Measurements from ENCODE around the gene PPP1R1C. TPM values are rescaled to one million over a fixed set of nuclear protein-coding genes. Genes with fewer than 3 reads are reported as not detected.

The PPP1R1C gene
- total RNA-seq, 1 donor = 0.36 TPM

DNA sequence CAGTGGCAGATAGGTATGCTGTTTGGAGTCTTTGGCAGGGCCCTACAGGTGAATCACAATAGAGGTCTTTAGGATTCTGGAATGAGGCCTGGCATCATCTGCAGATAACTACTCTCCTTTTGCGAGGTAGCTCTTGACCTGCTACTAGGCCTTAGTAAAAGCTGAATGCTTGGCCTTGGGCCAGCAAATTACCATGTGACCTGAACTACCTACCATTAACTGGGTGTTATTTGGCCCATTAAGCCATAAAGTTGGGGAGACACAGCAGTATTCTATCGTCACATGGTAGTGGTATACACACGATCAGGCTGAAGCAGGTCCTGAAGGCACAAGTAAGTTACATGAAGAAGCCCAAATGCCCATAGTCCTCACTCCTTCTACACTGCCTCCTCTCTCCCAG lies 178.2 kb downstream of the PPP1R1C start:
- TF ChIP-seq CTCF (IDR thresholded peaks at IDR 0.05; ENCODE audit: extremely low read depth, low read depth, low read length) = no peak
- peaks cover 2% of the 10 kb centered on the region for H3K4me1 ChIP-seq (ENCODE audit: insufficient read depth, low read length)
- H3K36me3 ChIP-seq (ENCODE audit: insufficient read depth, low read length) = no peaks in the 10 kb centered on the region
- no peaks in the 10 kb centered on the region for H3K27me3 ChIP-seq (ENCODE audit: insufficient read depth, low read length)
- H4K20me1 ChIP-seq (ENCODE audit: insufficient read depth, low read length) = no peaks in the 10 kb centered on the region
- no peak overlapping the region for H3K27ac ChIP-seq (ENCODE audit: low read depth, low read length)
- no peak for DNase-seq (ENCODE audit: insufficient read length, low spot score, missing footprints)
- no peak overlapping the region for H3K4me2 ChIP-seq (ENCODE audit: insufficient read depth, low read length)
- H2AFZ ChIP-seq (ENCODE audit: low read length) = no peak overlapping the region
- H3K79me2 ChIP-seq (ENCODE audit: insufficient read depth, low read length) = no peaks in the 10 kb centered on the region
- no peaks in the 10 kb centered on the region for H3K9me3 ChIP-seq (ENCODE audit: low read depth, low read length)
- no peak overlapping the region for H3K4me3 ChIP-seq (ENCODE audit: insufficient read depth, low read length)

GRCh38 chr2:182164686-182165085 lies 179.0 kb downstream of the PPP1R1C start:
- Histone ChIP-seq H3K27ac (ENCODE audit: low read depth, low read length) (no peak overlapping the region), H4K20me1 (ENCODE audit: insufficient read depth, low read length) (no peaks in the 10 kb centered on the region), H3K4me2 (ENCODE audit: insufficient read depth, low read length) (no peak overlapping the region), H2AFZ (ENCODE audit: low read length) (no peak overlapping the region), H3K4me3 (ENCODE audit: insufficient read depth, low read length) (no peak overlapping the region), H3K27me3 (ENCODE audit: insufficient read depth, low read length) (no peaks in the 10 kb centered on the region), H3K36me3 (ENCODE audit: insufficient read depth, low read length) (no peaks in the 10 kb centered on the region), H3K9me3 (ENCODE audit: low read depth, low read length) (no peaks in the 10 kb centered on the region), H3K4me1 (ENCODE audit: insufficient read depth, low read length) (peaks cover 2% of the 10 kb centered on the region), H3K79me2 (ENCODE audit: insufficient read depth, low read length) (no peaks in the 10 kb centered on the region)
- TF ChIP-seq CTCF (IDR thresholded peaks at IDR 0.05; ENCODE audit: extremely low read depth, low read depth, low read length) = no peak
- DNase-seq (ENCODE audit: insufficient read length, low spot score, missing footprints) = no peak

GRCh38 chr2:182165202-182165601 lies 179.5 kb downstream of the PPP1R1C start:
- Histone ChIP-seq H3K36me3 (ENCODE audit: insufficient read depth, low read length) (no peaks in the 10 kb centered on the region), H3K9me3 (ENCODE audit: low read depth, low read length) (no peaks in the 10 kb centered on the region), H3K27ac (ENCODE audit: low read depth, low read length) (no peak overlapping the region), H3K4me3 (ENCODE audit: insufficient read depth, low read length) (no peak overlapping the region), H3K4me2 (ENCODE audit: insufficient read depth, low read length) (no peak overlapping the region), H4K20me1 (ENCODE audit: insufficient read depth, low read length) (no peaks in the 10 kb centered on the region), H3K27me3 (ENCODE audit: insufficient read depth, low read length) (no peaks in the 10 kb centered on the region), H3K79me2 (ENCODE audit: insufficient read depth, low read length) (no peaks in the 10 kb centered on the region), H3K4me1 (ENCODE audit: insufficient read depth, low read length) (peaks cover 2% of the 10 kb centered on the region), H2AFZ (ENCODE audit: low read length) (no peak overlapping the region)
- no peak for TF ChIP-seq CTCF (IDR thresholded peaks at IDR 0.05; ENCODE audit: extremely low read depth, low read depth, low read length)
- no peak for DNase-seq (ENCODE audit: insufficient read length, low spot score, missing footprints)

DNA sequence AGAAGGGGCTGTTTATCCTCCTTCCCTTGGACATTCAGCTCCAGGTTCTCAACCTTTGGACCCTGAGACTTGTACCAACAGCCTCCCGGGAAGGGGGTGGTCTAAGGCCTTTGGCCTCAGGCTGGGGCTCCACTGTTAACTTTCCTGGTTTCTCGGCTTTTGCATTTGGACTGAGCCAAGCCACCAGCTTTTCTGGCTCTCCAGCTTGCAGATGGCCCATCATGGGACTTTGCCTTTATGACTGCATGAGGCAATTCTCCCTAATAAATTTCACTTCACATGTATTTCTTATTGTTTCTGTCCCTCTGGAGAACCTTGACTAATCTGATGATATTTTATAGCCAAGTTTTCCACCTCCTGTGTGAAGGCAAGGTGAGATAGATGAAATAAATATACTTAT lies 180.8 kb downstream of the PPP1R1C start:
- H3K4me3 ChIP-seq (ENCODE audit: insufficient read depth, low read length) = no peak overlapping the region
- no peak overlapping the region for H2AFZ ChIP-seq (ENCODE audit: low read length)
- no peak overlapping the region for H3K4me2 ChIP-seq (ENCODE audit: insufficient read depth, low read length)
- no peak for DNase-seq (ENCODE audit: insufficient read length, low spot score, missing footprints)
- no peaks in the 10 kb centered on the region for H3K9me3 ChIP-seq (ENCODE audit: low read depth, low read length)
- H3K4me1 ChIP-seq (ENCODE audit: insufficient read depth, low read length) = peaks cover 2% of the 10 kb centered on the region
- no peaks in the 10 kb centered on the region for H4K20me1 ChIP-seq (ENCODE audit: insufficient read depth, low read length)
- no peak for TF ChIP-seq CTCF (IDR thresholded peaks at IDR 0.05; ENCODE audit: extremely low read depth, low read depth, low read length)
- no peaks in the 10 kb centered on the region for H3K79me2 ChIP-seq (ENCODE audit: insufficient read depth, low read length)
- no peak overlapping the region for H3K27ac ChIP-seq (ENCODE audit: low read depth, low read length)
- no peaks in the 10 kb centered on the region for H3K27me3 ChIP-seq (ENCODE audit: insufficient read depth, low read length)
- no peaks in the 10 kb centered on the region for H3K36me3 ChIP-seq (ENCODE audit: insufficient read depth, low read length)
